Body of pancreas (tissue), 4 donors: ENCODE data around the gene SLC6A3.

Experiments used
- CTCF ChIP-seq, 7 experiments: fragments of 450-650 bp in 4 of 7; fragments of 200-600 bp in 3 of 7; sonication (generic) in 3 of 7; IDR thresholded peaks; one replicate each; pipeline ENCODE4 v1.5.1; 2016 to 2019; ENCODE audit warnings: antibody characterized with exemption in 7 of 7
- POLR2A ChIP-seq, 3 donors: fragments of 450-650 bp; IDR thresholded peaks; one replicate each; pipeline ENCODE4 v1.6.1; 2016; ENCODE audit warnings: antibody characterized with exemption in 3 of 3, mild to moderate bottlenecking in 2 of 3

GRCh38 chr5:1481266-1481958 lies 36.2 kb upstream of the SLC6A3 start:
- TF ChIP-seq CTCF (IDR thresholded peaks at IDR 0.05) (no peak), POLR2A (IDR thresholded peaks at IDR 0.05) (no peak)
